DOHH2 (cell line): Measurements from ENCODE around the gene SOX10.
A peak's percentile ranks its signal among the peaks of the same experiment; 100 is the strongest.
"Not testable (repeated sequence)": the region's sequence is repeated elsewhere in the genome, so short reads cannot be mapped to it uniquely, and the experiment has no call there.

ENCODE experiments used
- EZH2phosphoT487 ChIP-seq: fragments of 200-600 bp; sonication (generic); IDR thresholded peaks from 2 replicates; pipeline ENCODE4 v1.6.1; 2017; ENCODE audit warnings: borderline replicate concordance, mild to moderate bottlenecking, antibody characterized with exemption, low read length, moderate library complexity, mixed read lengths
- TF ChIP-seq, protein P1 (sequence below): fragments of 200-600 bp; sonication (generic); IDR thresholded peaks from one replicate; pipeline ENCODE4 v1.5.1; 2014; ENCODE audit warnings: antibody characterized with exemption, mild to moderate bottlenecking, low read depth, low read length; ENCODE audit not compliant: poor library complexity, severe bottlenecking

DNA sequence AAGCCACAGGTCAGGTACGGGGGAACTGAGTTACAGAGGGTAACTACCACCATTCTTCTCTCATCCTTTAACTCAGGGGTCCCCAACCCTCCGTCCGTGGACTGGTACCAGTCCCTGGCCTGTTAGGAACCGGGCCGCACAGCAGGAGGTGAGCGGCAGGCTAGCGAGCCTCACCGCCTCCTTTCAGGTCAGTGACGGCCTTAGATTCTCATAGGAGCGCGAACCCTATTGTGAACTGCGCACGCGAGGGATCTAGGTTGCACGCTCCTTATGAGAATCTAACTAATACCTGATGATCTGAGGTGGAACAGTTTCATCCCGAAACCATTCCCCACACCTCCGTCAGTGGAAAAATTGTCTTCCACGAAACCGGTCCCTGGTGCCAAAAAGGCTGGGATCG, 31.7 kb downstream of the SOX10 start:
- TF ChIP-seq, protein P1, sequence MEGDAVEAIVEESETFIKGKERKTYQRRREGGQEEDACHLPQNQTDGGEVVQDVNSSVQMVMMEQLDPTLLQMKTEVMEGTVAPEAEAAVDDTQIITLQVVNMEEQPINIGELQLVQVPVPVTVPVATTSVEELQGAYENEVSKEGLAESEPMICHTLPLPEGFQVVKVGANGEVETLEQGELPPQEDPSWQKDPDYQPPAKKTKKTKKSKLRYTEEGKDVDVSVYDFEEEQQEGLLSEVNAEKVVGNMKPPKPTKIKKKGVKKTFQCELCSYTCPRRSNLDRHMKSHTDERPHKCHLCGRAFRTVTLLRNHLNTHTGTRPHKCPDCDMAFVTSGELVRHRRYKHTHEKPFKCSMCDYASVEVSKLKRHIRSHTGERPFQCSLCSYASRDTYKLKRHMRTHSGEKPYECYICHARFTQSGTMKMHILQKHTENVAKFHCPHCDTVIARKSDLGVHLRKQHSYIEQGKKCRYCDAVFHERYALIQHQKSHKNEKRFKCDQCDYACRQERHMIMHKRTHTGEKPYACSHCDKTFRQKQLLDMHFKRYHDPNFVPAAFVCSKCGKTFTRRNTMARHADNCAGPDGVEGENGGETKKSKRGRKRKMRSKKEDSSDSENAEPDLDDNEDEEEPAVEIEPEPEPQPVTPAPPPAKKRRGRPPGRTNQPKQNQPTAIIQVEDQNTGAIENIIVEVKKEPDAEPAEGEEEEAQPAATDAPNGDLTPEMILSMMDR = not testable (repeated sequence)
- peak; percentile 30; the same call in 1 of the 2 replicates for TF ChIP-seq EZH2phosphoT487
